Mammary epithelial cell (primary cell): Measurements from ENCODE around the gene KLK6.

Experiments
- EZH2 ChIP-seq: IDR thresholded peaks from 2 replicates; pipeline ENCODE4 v1.6.1; 2012; ENCODE audit warnings: low read length, inconsistent platforms, borderline replicate concordance
- TF ChIP-seq, protein P1 (sequence below), 2 donors: IDR thresholded peaks in 1 of 2; conservative IDR thresholded peaks in 1 of 2; 2 replicates each; pipeline ENCODE4 v1.5.1; 2011 to 2012; ENCODE audit warnings: inconsistent platforms in 2 of 2, low read length in 2 of 2, mild to moderate bottlenecking in 2 of 2, control low read depth in 1 of 2, low read depth in 1 of 2; ENCODE audit not compliant: insufficient read depth in 1 of 2; ENCODE audit errors: extremely low read depth in 1 of 2

DNA sequence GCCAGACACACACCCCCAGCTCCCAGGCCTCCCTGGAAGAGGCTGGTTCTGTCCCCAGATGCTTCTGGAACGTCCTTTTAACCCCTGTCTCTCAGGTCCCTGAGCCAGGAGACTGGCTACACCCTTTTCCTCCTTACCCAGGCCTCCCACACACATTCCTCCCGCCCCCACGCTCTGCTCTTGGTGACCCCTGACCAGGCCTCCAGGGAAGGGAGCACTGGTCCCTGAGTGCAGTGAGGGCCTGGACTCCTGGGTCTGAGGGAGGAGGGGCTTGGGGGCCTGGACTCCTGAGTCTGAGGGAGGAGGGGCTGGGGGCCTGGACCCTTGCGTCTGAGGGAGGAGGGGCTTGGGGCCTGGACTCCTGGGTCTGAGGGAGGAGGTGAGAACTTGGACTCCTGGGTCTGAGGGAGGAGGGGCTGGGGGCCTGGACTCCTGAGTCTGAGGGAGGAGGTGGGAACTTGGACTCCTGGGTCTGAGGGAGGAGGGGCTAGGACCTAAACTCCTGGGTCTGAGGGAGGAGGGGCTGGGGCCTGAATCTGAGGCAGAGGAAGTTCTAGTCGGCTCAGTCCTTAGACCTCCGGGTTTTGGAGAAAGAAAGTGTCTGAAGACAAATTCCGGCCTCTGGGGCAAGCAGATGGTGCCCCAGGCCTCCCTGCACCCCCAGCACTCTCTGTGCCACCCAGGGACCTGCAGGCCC lies 527 bp downstream of the KLK6 start:
- TF ChIP-seq, protein P1, sequence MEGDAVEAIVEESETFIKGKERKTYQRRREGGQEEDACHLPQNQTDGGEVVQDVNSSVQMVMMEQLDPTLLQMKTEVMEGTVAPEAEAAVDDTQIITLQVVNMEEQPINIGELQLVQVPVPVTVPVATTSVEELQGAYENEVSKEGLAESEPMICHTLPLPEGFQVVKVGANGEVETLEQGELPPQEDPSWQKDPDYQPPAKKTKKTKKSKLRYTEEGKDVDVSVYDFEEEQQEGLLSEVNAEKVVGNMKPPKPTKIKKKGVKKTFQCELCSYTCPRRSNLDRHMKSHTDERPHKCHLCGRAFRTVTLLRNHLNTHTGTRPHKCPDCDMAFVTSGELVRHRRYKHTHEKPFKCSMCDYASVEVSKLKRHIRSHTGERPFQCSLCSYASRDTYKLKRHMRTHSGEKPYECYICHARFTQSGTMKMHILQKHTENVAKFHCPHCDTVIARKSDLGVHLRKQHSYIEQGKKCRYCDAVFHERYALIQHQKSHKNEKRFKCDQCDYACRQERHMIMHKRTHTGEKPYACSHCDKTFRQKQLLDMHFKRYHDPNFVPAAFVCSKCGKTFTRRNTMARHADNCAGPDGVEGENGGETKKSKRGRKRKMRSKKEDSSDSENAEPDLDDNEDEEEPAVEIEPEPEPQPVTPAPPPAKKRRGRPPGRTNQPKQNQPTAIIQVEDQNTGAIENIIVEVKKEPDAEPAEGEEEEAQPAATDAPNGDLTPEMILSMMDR (conservative IDR thresholded peaks at IDR 0.05 in 1 of 2, IDR thresholded peaks at IDR 0.05 in 1 of 2; ENCODE audit: extremely low read depth in 1 of 2, insufficient read depth in 1 of 2, low read depth in 1 of 2, low read length in 2 of 2), result no peak
- TF ChIP-seq EZH2, result no peak
